ENCODE measurements around the gene UVRAG. TPM values are rescaled to one million over a fixed set of nuclear protein-coding genes. Genes with fewer than 3 reads are reported as not detected.
"Not testable (repeated sequence)": the region's sequence is repeated elsewhere in the genome, so short reads cannot be mapped to it uniquely, and the experiment has no call there.

The UVRAG gene
- total RNA-seq, 2 experiments from 2014 or later, result 18.2 to 19.9 TPM

GRCh38 chr11:75841739-75842138, 26.7 kb downstream of the UVRAG start:
- peaks cover 6% of the 10 kb centered on the region for H3K36me3 Mint-ChIP-seq (ENCODE audit: low read depth)
- H3K27ac Mint-ChIP-seq, result no peak overlapping the region
- H3K4me3 Mint-ChIP-seq, result no peak overlapping the region
- no peak for DNase-seq
- ChIA-PET CTCF (interaction anchor here (1.4 kb wide), 1 partner anchor 9 kb away, joined by 4 read pairs; no protein-coding TSS in a partner anchor), POLR2A (no interaction called here)
- no peaks in the 10 kb centered on the region for H3K4me1 Mint-ChIP-seq
- H3K9me3 Mint-ChIP-seq, result no peaks in the 10 kb centered on the region
- no peaks in the 10 kb centered on the region for H3K27me3 Mint-ChIP-seq

DNA sequence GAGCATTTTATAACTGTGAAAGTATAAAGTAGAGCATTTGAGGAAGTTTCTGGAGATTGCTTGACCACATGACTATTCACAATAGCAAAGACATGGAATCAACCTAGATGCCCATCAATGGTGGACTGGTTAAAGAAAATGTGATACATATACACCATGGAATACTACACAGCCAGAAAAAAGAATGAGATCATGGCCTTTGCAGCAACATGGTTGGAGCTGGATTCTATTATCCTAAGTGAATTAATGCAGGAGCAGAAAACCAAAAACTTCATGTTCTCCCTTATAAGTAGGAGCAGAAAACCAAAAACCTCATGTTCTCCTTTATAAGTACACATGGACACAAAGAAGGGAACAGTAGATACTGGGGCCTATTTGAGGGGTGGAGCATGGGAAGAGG, 30.3 kb downstream of the UVRAG start:
- Mint-ChIP-seq H3K36me3 (ENCODE audit: low read depth) (no peaks in the 10 kb centered on the region), H3K4me3 (no peak overlapping the region)

DNA sequence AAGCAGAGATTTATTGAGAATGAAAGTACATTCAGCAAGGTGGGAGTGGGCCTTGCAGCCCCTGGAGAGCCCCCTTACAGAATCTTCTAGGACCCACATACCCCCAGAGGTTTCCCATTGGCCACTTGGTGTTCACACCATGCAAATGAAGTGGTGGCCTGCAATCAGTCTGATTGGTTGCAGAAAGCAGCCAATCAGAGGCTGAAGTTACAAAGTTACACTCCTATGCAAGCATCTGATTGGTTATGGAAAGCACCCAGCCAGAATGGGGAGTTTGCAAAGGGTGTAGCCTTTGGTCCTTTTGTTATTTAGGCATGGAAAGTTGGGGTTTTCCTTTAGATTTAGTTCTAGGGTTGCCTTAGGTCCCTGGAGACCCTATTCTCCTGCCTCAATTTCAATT, 34.9 kb downstream of the UVRAG start:
- Mint-ChIP-seq H3K4me3 (no peak overlapping the region), H3K27me3 (no peaks in the 10 kb centered on the region), H3K36me3 (ENCODE audit: low read depth) (no peaks in the 10 kb centered on the region), H3K4me1 (peaks cover 3% of the 10 kb centered on the region), H3K27ac (no peak overlapping the region), H3K9me3 (no peaks in the 10 kb centered on the region)
- no peak for DNase-seq
- POLR2A ChIA-PET, result no interaction called here
- CTCF ChIA-PET, result no interaction called here

More for the DNA sequence above, 30.3 kb downstream of the UVRAG start:
- peaks cover 1% of the 10 kb centered on the region for H3K4me1 Mint-ChIP-seq
- CTCF ChIA-PET, result interaction anchor here (0.8 kb wide), 1 partner anchor 21 kb away, joined by 3 read pairs; no protein-coding TSS in a partner anchor
- no peaks in the 10 kb centered on the region for H3K27me3 Mint-ChIP-seq
- no peaks in the 10 kb centered on the region for H3K9me3 Mint-ChIP-seq
- POLR2A ChIA-PET, result no interaction called here
- H3K27ac Mint-ChIP-seq, result no peak overlapping the region
- no peak for DNase-seq

DNA sequence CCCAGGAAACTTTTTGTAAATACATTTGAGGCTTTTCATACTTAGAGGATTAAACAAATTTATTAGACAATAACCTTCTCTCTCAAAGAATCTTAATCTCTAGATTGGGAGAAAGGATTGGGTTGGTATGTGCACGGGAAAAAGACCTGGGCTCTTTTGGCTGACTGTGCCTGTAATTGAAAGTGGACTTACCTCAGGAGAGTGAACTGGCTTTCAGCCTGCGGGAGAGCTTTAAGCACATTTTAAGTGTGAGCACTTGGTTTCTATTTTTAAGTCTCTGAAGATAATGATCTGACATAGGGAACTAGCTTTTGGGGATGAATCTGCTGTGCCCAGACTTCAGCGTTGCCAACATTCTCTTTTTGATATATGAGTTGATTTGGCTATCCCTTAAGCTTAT, 35.8 kb downstream of the UVRAG start:
- Mint-ChIP-seq H3K4me3 (no peak overlapping the region), H3K9me3 (no peaks in the 10 kb centered on the region), H3K36me3 (ENCODE audit: low read depth) (no peaks in the 10 kb centered on the region), H3K27ac (no peak overlapping the region), H3K27me3 (no peaks in the 10 kb centered on the region), H3K4me1 (peaks cover 3% of the 10 kb centered on the region)
- CTCF ChIA-PET, result interaction anchor here (0.6 to 1.3 kb wide), 3 partner anchors 10 to 49 kb away, joined by 3 to 4 read pairs (median 3); no protein-coding TSS in a partner anchor
- POLR2A ChIA-PET, result no interaction called here
- no peak for DNase-seq

DNA sequence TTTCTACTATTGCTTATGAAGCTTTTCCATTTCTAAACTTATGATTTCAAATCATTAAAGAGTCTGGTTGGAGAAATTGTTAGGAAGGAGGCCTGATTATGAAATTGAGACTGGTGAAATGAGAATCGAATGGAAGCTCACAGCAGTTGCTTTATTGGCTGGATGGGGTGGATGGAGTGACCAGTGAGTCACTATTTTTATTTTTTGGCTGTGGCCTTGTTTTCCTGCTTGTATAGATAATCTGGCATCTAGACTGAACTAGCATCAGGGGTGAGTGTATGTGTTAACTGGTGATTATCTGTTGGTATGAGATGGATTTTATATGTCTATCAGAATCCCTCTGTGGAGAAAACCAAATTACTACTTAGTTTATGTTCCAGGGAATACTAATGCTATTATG, 36.2 kb downstream of the UVRAG start:
- ChIA-PET CTCF (interaction anchor here (0.6 to 1.3 kb wide), 3 partner anchors 10 to 49 kb away, joined by 3 to 4 read pairs (median 3); no protein-coding TSS in a partner anchor), POLR2A (no interaction called here)
- H3K27ac Mint-ChIP-seq, result no peak overlapping the region
- no peaks in the 10 kb centered on the region for H3K36me3 Mint-ChIP-seq (ENCODE audit: low read depth)
- no peak overlapping the region for H3K4me3 Mint-ChIP-seq
- H3K4me1 Mint-ChIP-seq, result peaks cover 3% of the 10 kb centered on the region
- H3K27me3 Mint-ChIP-seq, result no peaks in the 10 kb centered on the region
- H3K9me3 Mint-ChIP-seq, result no peaks in the 10 kb centered on the region
- DNase-seq, result no peak

DNA sequence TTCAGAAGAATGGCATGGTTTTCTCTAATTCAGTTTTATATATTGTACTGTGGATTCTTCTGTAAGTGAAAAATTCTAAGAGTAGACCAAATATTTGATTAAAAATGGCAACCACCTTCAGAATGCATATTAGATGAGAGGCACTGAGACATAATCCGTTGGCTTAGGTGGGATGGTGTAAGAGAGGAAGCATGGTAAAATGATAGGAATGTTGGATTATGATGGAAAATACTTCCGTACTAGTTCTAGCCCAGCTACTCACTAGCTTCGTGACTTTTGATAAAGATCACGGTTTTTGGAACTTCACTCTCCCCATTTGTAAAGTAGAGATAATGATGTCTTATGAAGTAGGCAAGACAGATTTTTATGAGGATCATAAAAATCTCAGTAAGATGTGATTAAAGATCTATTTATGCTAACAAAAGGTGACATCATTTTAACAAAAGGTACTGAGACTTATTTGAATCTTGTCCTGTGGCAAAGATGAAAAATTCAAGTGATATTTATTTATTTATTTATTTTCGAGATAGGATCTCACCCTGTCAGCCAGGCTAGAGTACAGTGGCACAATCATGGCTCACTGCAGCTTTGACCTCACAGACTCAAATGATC, 37.5 kb downstream of the UVRAG start:
- CTCF ChIA-PET, result no interaction called here
- H3K27ac Mint-ChIP-seq, result no peak overlapping the region

DNA sequence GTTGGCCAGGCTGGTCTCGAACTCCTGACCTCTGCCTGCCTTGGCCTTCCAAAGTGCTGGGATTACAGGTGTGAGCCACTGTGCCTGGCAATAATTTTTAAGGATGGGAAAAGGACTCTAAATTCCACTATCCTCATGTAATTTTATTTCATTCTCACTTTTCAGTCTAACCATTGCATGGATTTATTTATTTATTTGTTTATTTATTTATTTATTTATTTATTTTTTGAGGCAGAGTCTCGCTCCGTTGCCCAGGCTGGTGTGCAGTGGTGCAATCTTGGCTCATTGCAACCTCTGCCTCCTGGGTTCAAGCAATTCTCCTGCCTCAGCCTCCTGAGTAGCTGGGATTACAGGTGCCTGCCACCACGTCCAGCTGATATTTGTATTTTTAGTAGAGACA, 38.6 kb downstream of the UVRAG start:
- H3K27ac Mint-ChIP-seq; CTCF ChIA-PET; H3K4me1 Mint-ChIP-seq; H3K36me3 Mint-ChIP-seq (ENCODE audit: low read depth); H3K4me3 Mint-ChIP-seq; H3K27me3 Mint-ChIP-seq; H3K9me3 Mint-ChIP-seq; POLR2A ChIA-PET; DNase-seq: not testable (repeated sequence)

More for the DNA sequence above, 37.5 kb downstream of the UVRAG start:
- no peaks in the 10 kb centered on the region for H3K9me3 Mint-ChIP-seq
- POLR2A ChIA-PET, result no interaction called here
- peaks cover 3% of the 10 kb centered on the region for H3K4me1 Mint-ChIP-seq
- DNase-seq, result no peak
- H3K4me3 Mint-ChIP-seq, result no peak overlapping the region
- peaks cover 6% of the 10 kb centered on the region for H3K36me3 Mint-ChIP-seq (ENCODE audit: low read depth)
- H3K27me3 Mint-ChIP-seq, result no peaks in the 10 kb centered on the region

GRCh38 chr11:75853971-75854370, 39.0 kb downstream of the UVRAG start:
- no peak for DNase-seq
- POLR2A ChIA-PET, result no interaction called here
- peaks cover 7% of the 10 kb centered on the region for H3K4me1 Mint-ChIP-seq
- H3K27ac Mint-ChIP-seq, result no peak overlapping the region
- no peaks in the 10 kb centered on the region for H3K27me3 Mint-ChIP-seq
- no peaks in the 10 kb centered on the region for H3K9me3 Mint-ChIP-seq
- CTCF ChIA-PET, result no interaction called here
- H3K4me3 Mint-ChIP-seq, result no peak overlapping the region
- peaks cover 6% of the 10 kb centered on the region for H3K36me3 Mint-ChIP-seq (ENCODE audit: low read depth)

DNA sequence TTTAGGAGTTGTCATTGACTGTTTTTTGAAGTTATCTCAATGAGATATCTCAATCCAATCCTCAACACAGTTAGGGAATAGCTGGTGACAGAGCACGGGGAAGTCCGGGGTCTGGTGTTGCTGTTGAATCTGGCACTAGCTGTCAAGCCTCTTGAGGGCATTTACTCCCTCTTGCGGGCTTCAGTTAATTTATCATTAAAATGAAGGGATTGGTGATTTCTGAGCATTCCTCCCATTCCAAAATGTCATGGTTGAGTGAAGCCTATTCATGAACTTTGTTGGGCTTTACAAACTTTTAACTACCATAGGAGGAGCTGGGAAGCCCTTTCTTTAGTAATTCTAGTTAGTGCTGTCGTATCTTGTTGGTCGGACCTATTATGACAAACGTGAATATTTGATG, 40.2 kb downstream of the UVRAG start:
- Mint-ChIP-seq H3K27ac (no peak overlapping the region), H3K4me3 (no peak overlapping the region), H3K4me1 (peaks cover 6% of the 10 kb centered on the region), H3K27me3 (no peaks in the 10 kb centered on the region), H3K36me3 (ENCODE audit: low read depth) (peaks cover 6% of the 10 kb centered on the region), H3K9me3 (no peaks in the 10 kb centered on the region)
- POLR2A ChIA-PET, result no interaction called here
- DNase-seq, result no peak
- CTCF ChIA-PET, result interaction anchor here (0.8 kb wide), 1 partner anchor 149 kb away, joined by 3 read pairs; no protein-coding TSS in a partner anchor

GRCh38 chr11:75856912-75857311, 41.9 kb downstream of the UVRAG start:
- Mint-ChIP-seq H3K4me3 (no peak overlapping the region), H3K4me1 (peaks cover 3% of the 10 kb centered on the region), H3K27ac (no peak overlapping the region), H3K9me3 (no peaks in the 10 kb centered on the region), H3K27me3 (no peaks in the 10 kb centered on the region), H3K36me3 (ENCODE audit: low read depth) (peaks cover 10% of the 10 kb centered on the region)
- POLR2A ChIA-PET, result no interaction called here
- DNase-seq, result no peak
- CTCF ChIA-PET, result no interaction called here

- POLR2A ChIA-PET, result no interaction called here
- Mint-ChIP-seq H3K4me1 (peaks cover 3% of the 10 kb centered on the region), H3K27me3 (no peaks in the 10 kb centered on the region), H3K36me3 (ENCODE audit: low read depth) (peaks cover 15% of the 10 kb centered on the region), H3K27ac (no peak overlapping the region), H3K4me3 (no peak overlapping the region), H3K9me3 (no peaks in the 10 kb centered on the region)
- no peak for DNase-seq
- CTCF ChIA-PET, result no interaction called here
Observed at GRCh38 chr11:75858042-75858441, 43.0 kb downstream of the UVRAG start.

- H3K9me3 Mint-ChIP-seq, result no peaks in the 10 kb centered on the region
- no peaks in the 10 kb centered on the region for H3K27me3 Mint-ChIP-seq
- H3K27ac Mint-ChIP-seq, result no peak overlapping the region
- DNase-seq, result no peak
- POLR2A ChIA-PET, result no interaction called here
- CTCF ChIA-PET, result no interaction called here
- peaks cover 15% of the 10 kb centered on the region for H3K36me3 Mint-ChIP-seq (ENCODE audit: low read depth)
- H3K4me3 Mint-ChIP-seq, result no peak overlapping the region
- peaks cover 3% of the 10 kb centered on the region for H3K4me1 Mint-ChIP-seq
Observed at GRCh38 chr11:75858613-75859012, 43.6 kb downstream of the UVRAG start.

DNA sequence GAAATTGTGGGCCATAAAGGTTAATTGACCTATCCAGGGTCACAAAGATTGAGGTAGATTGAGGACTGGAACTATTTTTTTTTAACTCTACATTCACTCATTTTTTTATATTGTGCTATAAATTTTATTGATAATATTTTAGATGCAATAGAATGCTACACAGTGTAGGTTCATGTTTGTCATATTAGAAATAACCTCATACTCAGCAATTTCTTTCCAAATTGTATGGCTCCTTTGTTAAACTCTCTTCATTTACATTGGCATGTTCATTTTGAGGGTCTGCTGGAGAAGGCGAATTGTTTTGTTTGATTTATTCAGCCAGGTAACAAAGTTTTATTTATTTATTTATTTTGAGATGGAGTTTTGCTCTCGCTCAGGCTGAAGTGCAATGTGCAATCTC, 44.6 kb downstream of the UVRAG start:
- Mint-ChIP-seq H3K27ac (no peak overlapping the region), H3K4me1 (peaks cover 3% of the 10 kb centered on the region), H3K27me3 (no peaks in the 10 kb centered on the region), H3K4me3 (no peak overlapping the region), H3K9me3 (no peaks in the 10 kb centered on the region), H3K36me3 (ENCODE audit: low read depth) (peaks cover 15% of the 10 kb centered on the region)
- ChIA-PET CTCF (no interaction called here), POLR2A (no interaction called here)
- DNase-seq, result no peak

- Mint-ChIP-seq H3K36me3 (ENCODE audit: low read depth) (peaks cover 10% of the 10 kb centered on the region), H3K4me3 (no peak overlapping the region), H3K9me3 (no peaks in the 10 kb centered on the region), H3K4me1 (peaks cover 3% of the 10 kb centered on the region), H3K27ac (no peak overlapping the region), H3K27me3 (no peaks in the 10 kb centered on the region)
- POLR2A ChIA-PET, result no interaction called here
- DNase-seq, result no peak
- CTCF ChIA-PET, result interaction anchor here (0.9 to 10.2 kb wide), 2 partner anchors 10 to 60 kb away, joined by 3 to 101 read pairs; no protein-coding TSS in a partner anchor
Observed at GRCh38 chr11:75862437-75862836, 47.4 kb downstream of the UVRAG start.
